Tibial artery (tissue), 4 donors: ENCODE data around the gene PGLYRP1.

Experiments
- DNase-seq, 2 donors: peaks; one replicate each; pipeline ENCODE4 v3.0.0-alpha.2; 2019
- H3K27ac ChIP-seq, 2 donors: fragments of 200-600 bp; sonication (generic) in 1 of 2; 1 replicate in 1 of 2; 2 replicates in 1 of 2; pipeline ENCODE4 v1.5.1; 2018 to 2019; ENCODE audit warnings: mild to moderate bottlenecking in 1 of 2
- H3K27me3 ChIP-seq, 2 donors: fragments of 200-600 bp; sonication (generic) in 1 of 2; one replicate each; pipeline versions ENCODE4 v1.5.1 to v1.6.0; 2016 to 2019
- H3K36me3 ChIP-seq, 3 donors: fragments of 200-600 bp; sonication (generic) in 2 of 3; one replicate each; pipeline ENCODE4 v1.5.1; 2016 to 2019; ENCODE audit warnings: mild to moderate bottlenecking in 2 of 3
- H3K4me1 ChIP-seq, 4 donors: fragments of 200-600 bp; sonication (generic) in 2 of 4; 1 replicate in 3 of 4; 2 replicates in 1 of 4; pipeline ENCODE4 v1.5.1; 2016 to 2019
- H3K4me3 ChIP-seq, 2 donors: fragments of 200-600 bp; sonication (generic) in 1 of 2; 1 replicate in 1 of 2; 2 replicates in 1 of 2; pipeline ENCODE4 v1.5.1; 2018 to 2019; ENCODE audit warnings: mild to moderate bottlenecking in 2 of 2
- H3K9me3 ChIP-seq, 3 donors: fragments of 200-600 bp; sonication (generic) in 1 of 3; one replicate each; pipeline ENCODE4 v1.5.1; 2016 to 2019
- CTCF ChIP-seq, 2 experiments: fragments of 200-600 bp in 1 of 2; fragments of 450-650 bp in 1 of 2; IDR thresholded peaks; one replicate each; pipeline ENCODE4 v1.5.1; 2017 to 2019; ENCODE audit warnings: antibody characterized with exemption in 2 of 2, mild to moderate bottlenecking in 1 of 2, moderate library complexity in 1 of 2
- intact Hi-C: fragments of 100-400 bp; cut with DNase I; formaldehyde crosslinking; loops from one replicate; pipeline ENCODE4 v1.15.0; 2023; ENCODE audit warnings: low total_unique reads

The PGLYRP1 gene

GRCh38 chr19:45994998-45995714, 27.7 kb downstream of the PGLYRP1 start, which contains the start of gene CCDC61:
TSS of gene CCDC61 (plus strand) at chr19:45995467. CDS start at chr19:46003019, 7,552 bp downstream.
- peak; percentile 95 to 98 for DNase-seq
- peaks cover 0 to 27% of the 10 kb centered on the region in 2 donors for H3K27me3 ChIP-seq
- peaks cover 0 to 8% (median 0%) of the 10 kb centered on the region in 3 donors for H3K36me3 ChIP-seq
- no peaks in the 10 kb centered on the region for H3K9me3 ChIP-seq
- intact Hi-C loops = loop anchor here (10.0 kb wide), 1 partner anchor 70 kb away; no protein-coding TSS in a partner anchor
- peak within 1 kb of the TSS; percentile 76 to 82 for H3K27ac ChIP-seq
- peaks cover 0 to 22% (median 11%) of the 10 kb centered on the region in 4 donors for H3K4me1 ChIP-seq
- peak within 1 kb of the TSS; percentile 74 to 85 for H3K4me3 ChIP-seq
- peak in 1 of 2 experiments; percentile 10 for TF ChIP-seq CTCF (IDR thresholded peaks at IDR 0.05)

GRCh38 chr19:45994456-45994997, 28.3 kb downstream of the PGLYRP1 start:
- H3K27ac ChIP-seq = peak overlapping the region in 1 of 2 donors; percentile 20
- H3K4me1 ChIP-seq = peaks cover 0 to 16% (median 6%) of the 10 kb centered on the region in 4 donors
- H3K9me3 ChIP-seq = no peaks in the 10 kb centered on the region
- no peak for TF ChIP-seq CTCF (IDR thresholded peaks at IDR 0.05)
- intact Hi-C loops = loop anchor here (10.0 kb wide), 1 partner anchor 70 kb away; no protein-coding TSS in a partner anchor
- H3K36me3 ChIP-seq = peaks cover 0 to 8% (median 0%) of the 10 kb centered on the region in 3 donors
- peak overlapping the region; percentile 74 to 85 for H3K4me3 ChIP-seq
- no peak for DNase-seq
- peaks cover 0 to 25% of the 10 kb centered on the region in 2 donors for H3K27me3 ChIP-seq

- H3K4me3 ChIP-seq = no peak overlapping the region
- H3K9me3 ChIP-seq = no peaks in the 10 kb centered on the region
- intact Hi-C loops = loop anchor here (10.0 kb wide), 1 partner anchor 65 kb away; no protein-coding TSS in a partner anchor
- DNase-seq = peak in 1 of 2 donors; percentile 58
- no peaks in the 10 kb centered on the region for H3K36me3 ChIP-seq
- peaks cover 0 to 6% (median 0%) of the 10 kb centered on the region in 4 donors for H3K4me1 ChIP-seq
- no peak for TF ChIP-seq CTCF (IDR thresholded peaks at IDR 0.05)
- no peak overlapping the region for H3K27ac ChIP-seq
- H3K27me3 ChIP-seq = peaks cover 0 to 27% of the 10 kb centered on the region in 2 donors
Measured at GRCh38 chr19:45990113-45990728, 32.6 kb downstream of the PGLYRP1 start.

- H3K27me3 ChIP-seq = peaks cover 0 to 30% of the 10 kb centered on the region in 2 donors
- H3K9me3 ChIP-seq = no peaks in the 10 kb centered on the region
- no peak overlapping the region for H3K4me3 ChIP-seq
- intact Hi-C loops = no loop called here
- H3K36me3 ChIP-seq = no peaks in the 10 kb centered on the region
- TF ChIP-seq CTCF (IDR thresholded peaks at IDR 0.05) = no peak
- DNase-seq = no peak
- no peak overlapping the region for H3K27ac ChIP-seq
- H3K4me1 ChIP-seq = no peaks in the 10 kb centered on the region
Measured at GRCh38 chr19:45985321-45985720, 37.5 kb downstream of the PGLYRP1 start.

- TF ChIP-seq CTCF (IDR thresholded peaks at IDR 0.05) = no peak
- H3K27me3 ChIP-seq = peaks cover 0 to 35% of the 10 kb centered on the region in 2 donors
- intact Hi-C loops = no loop called here
- no peaks in the 10 kb centered on the region for H3K4me1 ChIP-seq
- no peak overlapping the region for H3K4me3 ChIP-seq
- no peaks in the 10 kb centered on the region for H3K36me3 ChIP-seq
- H3K27ac ChIP-seq = no peak overlapping the region
- DNase-seq = no peak
- no peaks in the 10 kb centered on the region for H3K9me3 ChIP-seq
Measured at GRCh38 chr19:45981350-45981749, 41.5 kb downstream of the PGLYRP1 start.
